CD4-positive, alpha-beta T cell treated with Interleukin-2 at 100 ng/mL for 4 hours (primary cell): Measurements from ENCODE around the gene SLC37A1.
A peak's percentile ranks its signal among the peaks of the same experiment; 100 is the strongest.

Source experiments
- DNase-seq: peaks from one replicate; pipeline ENCODE4 v3.0.0-alpha.2; 2020; ENCODE audit warnings: low spot score

Gene SLC37A1

GRCh38 chr21:42527489-42528158, 14.0 kb downstream of the SLC37A1 start:
- DNase-seq: peak; percentile 74

GRCh38 chr21:42530167-42530518, 16.5 kb downstream of the SLC37A1 start:
- DNase-seq: no peak

GRCh38 chr21:42531771-42532170, 18.1 kb downstream of the SLC37A1 start:
- no peak for DNase-seq

GRCh38 chr21:42532466-42533181, 19.0 kb downstream of the SLC37A1 start:
- no peak for DNase-seq

- no peak for DNase-seq
Observed at GRCh38 chr21:42533306-42533962, 19.8 kb downstream of the SLC37A1 start.

GRCh38 chr21:42533963-42534355, 20.3 kb downstream of the SLC37A1 start:
- DNase-seq: no peak

- no peak for DNase-seq
Observed at GRCh38 chr21:42534421-42535378, 21.0 kb downstream of the SLC37A1 start.

GRCh38 chr21:42535602-42536171, 22.0 kb downstream of the SLC37A1 start:
- no peak for DNase-seq

- no peak for DNase-seq
Observed at GRCh38 chr21:42536601-42537000, 22.9 kb downstream of the SLC37A1 start.

GRCh38 chr21:42537106-42537742, 23.6 kb downstream of the SLC37A1 start:
- DNase-seq: peak; percentile 17

GRCh38 chr21:42538479-42539275, 25.0 kb downstream of the SLC37A1 start:
- DNase-seq: no peak

- DNase-seq: no peak
Observed at GRCh38 chr21:42539342-42539741, 25.7 kb downstream of the SLC37A1 start.

GRCh38 chr21:42539931-42540343, 26.3 kb downstream of the SLC37A1 start:
- no peak for DNase-seq

- no peak for DNase-seq
Observed at GRCh38 chr21:42540396-42540795, 26.7 kb downstream of the SLC37A1 start.

- no peak for DNase-seq
Observed at GRCh38 chr21:42541174-42541573, 27.5 kb downstream of the SLC37A1 start.

- no peak for DNase-seq
Observed at GRCh38 chr21:42541618-42542017, 28.0 kb downstream of the SLC37A1 start.

GRCh38 chr21:42542196-42542595, 28.5 kb downstream of the SLC37A1 start:
- no peak for DNase-seq

- DNase-seq: no peak
Observed at GRCh38 chr21:42542596-42542995, 28.9 kb downstream of the SLC37A1 start.

- no peak for DNase-seq
Observed at GRCh38 chr21:42543106-42543847, 29.6 kb downstream of the SLC37A1 start.

GRCh38 chr21:42544544-42544943, 30.9 kb downstream of the SLC37A1 start:
- DNase-seq: no peak
